HG02970 (cell line): ENCODE data around the gene SYTL1.

ENCODE experiments used
- ATAC-seq: cut with Tn5 transposase; IDR thresholded peaks from one replicate; pipeline ENCODE4 v1.9.1; 2021; ENCODE audit warnings: mild to moderate bottlenecking, moderate library complexity, moderate number of reproducible peaks; ENCODE audit not compliant: unreplicated experiment, low FRiP score

Gene SYTL1

DNA sequence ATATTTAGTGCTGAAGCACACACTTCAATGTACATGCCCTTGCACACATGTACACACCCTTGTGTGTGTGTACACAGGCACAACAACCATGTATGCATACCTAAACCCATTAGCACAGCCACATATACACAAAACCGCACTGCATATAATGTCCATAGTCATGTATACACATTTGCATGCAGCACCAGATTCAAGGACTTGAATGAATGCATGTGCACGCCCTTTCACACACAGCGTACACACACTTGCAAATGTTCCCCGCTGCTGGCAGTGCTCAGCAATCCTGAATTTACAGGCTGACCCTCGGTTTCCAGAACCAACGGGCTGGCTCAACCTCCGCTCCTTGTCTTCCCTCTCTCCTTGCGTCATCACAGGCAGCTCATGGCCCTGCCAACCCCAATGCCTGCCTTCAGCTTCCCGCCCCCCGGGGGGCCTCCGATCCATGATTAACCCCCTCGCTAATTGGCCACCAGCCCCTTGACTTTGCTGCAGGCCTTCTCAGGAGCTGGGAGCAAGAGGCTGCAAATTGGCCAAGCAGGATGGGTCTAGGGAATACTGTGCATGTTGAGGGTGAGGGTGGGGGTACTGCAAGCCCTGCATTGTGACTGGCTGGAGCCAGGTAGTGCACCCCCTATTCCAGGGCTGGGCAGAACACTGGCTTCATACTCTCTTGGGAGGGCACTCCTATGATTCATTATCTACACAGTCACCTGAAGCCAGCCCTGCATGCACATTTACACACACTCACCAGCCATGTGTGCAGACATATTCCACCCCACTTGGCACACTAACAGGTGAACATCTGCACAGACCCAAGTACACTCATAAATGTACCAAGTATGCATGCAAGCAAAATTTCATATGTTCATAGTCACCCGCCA lies 58.5 kb downstream of the SYTL1 start:
- no peak for ATAC-seq

DNA sequence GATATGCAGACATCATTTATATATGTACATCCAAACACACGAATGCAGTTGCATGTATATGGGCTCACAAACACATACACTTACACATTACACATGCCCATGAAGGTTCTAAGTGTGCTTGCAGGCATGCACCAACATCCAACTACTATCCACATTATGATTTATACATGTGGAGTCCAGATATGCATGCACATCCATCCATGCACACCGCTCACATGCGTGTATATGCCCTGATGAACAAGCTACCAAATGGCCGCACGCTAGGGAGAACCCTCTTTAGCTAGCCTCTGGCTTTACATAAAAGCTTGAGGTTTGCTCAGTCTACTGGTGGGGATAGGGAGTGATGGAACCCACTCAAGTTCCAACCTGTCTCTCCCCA lies 59.1 kb downstream of the SYTL1 start:
- ATAC-seq = no peak

DNA sequence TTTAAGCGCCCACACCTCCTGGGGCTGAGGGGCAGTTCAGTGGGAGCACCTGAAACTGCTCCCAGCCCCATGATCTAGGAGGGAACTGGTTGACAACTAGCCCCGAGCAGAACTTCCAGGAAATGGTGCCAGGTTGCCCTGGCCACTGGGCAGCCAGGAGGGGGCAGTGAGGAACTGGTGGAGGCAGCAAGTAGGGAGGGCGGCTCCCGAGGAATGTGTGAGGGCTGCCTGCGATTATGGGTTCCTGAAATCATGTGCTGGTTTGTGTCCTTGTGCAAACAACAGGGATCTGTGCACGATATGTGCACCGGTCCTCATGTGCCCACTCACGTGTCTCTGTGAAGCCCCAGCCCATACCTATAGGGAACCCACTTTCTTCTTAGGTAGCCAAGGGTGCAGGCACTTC lies 60.5 kb downstream of the SYTL1 start:
- no peak for ATAC-seq

DNA sequence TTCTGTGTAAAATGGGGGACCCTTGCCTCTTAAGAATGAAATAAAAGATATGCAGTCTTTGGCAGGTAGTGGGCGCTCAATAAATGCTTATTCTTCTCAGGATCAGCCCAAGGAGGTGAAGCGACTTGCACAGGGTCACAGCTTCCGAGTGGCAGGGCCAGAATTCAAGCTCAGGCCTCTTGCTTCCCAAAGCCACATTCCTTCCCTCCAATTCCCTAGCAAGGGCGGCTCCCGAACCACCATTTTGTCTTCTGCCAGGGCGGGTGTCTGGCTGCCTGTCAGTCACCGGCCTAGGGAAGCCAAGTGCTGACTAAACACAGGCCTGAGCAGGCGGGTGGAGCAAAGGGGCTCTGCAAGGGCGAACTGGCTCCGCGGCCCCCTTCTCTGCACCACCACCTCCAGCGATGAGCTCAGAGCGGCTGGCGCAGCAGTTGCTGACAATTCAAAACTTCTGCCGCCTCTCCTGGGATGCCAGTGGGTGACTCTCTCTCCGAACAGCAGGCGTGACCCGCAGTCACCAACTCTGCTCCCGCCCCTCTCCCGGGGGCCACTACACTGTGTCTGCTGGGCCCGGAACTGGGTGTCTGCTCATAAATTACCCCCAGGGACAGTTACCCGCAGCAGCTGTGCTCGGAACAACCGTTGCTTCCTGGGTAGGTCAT lies 61.4 kb downstream of the SYTL1 start:
- ATAC-seq = no peak
